Small intestine (tissue), 16 donors: ENCODE data around the gene BNIP2. TPM values are rescaled to one million over a fixed set of nuclear protein-coding genes. Genes with fewer than 3 reads are reported as not detected.

Experiments used
- DNase-seq, 2 donors: peaks; one replicate each; pipeline versions ENCODE4 v3.0.0 to v3.0.0-alpha.2; 2013
- FAIRE-seq: peaks from 2 replicates; lab custom pipeline; 2012; peaks lifted over from hg19 to GRCh38; lab: Jason Lieb, UNC
- H3K27ac ChIP-seq, 3 donors: one replicate each; pipeline ENCODE4 v1.5.1; 2013; ENCODE audit warnings: low read length in 2 of 3, mild to moderate bottlenecking in 2 of 3, control low read depth in 1 of 3, inconsistent platforms in 1 of 3, low read depth in 1 of 3, moderate library complexity in 1 of 3
- H3K27me3 ChIP-seq, 3 donors: one replicate each; pipeline ENCODE4 v1.6.1; 2013; ENCODE audit warnings: low read length in 3 of 3, inconsistent platforms in 1 of 3; ENCODE audit not compliant: control insufficient read depth in 3 of 3, insufficient read depth in 3 of 3
- H3K36me3 ChIP-seq, 3 donors: one replicate each; pipeline ENCODE4 v1.6.1; 2013; ENCODE audit warnings: low read length in 3 of 3, inconsistent platforms in 1 of 3, low read depth in 1 of 3, mild to moderate bottlenecking in 1 of 3, moderate library complexity in 1 of 3; ENCODE audit not compliant: control insufficient read depth in 3 of 3, insufficient read depth in 2 of 3
- H3K4me1 ChIP-seq, 3 donors: one replicate each; pipeline ENCODE4 v1.6.1; 2013; ENCODE audit warnings: low read length in 2 of 3, inconsistent platforms in 1 of 3, low read depth in 1 of 3, mild to moderate bottlenecking in 1 of 3, moderate library complexity in 1 of 3; ENCODE audit not compliant: control insufficient read depth in 3 of 3, insufficient read depth in 2 of 3
- H3K4me3 ChIP-seq, 3 donors: one replicate each; pipeline ENCODE4 v1.5.1; 2013; ENCODE audit warnings: low read length in 3 of 3, control low read depth in 1 of 3, inconsistent platforms in 1 of 3, low read depth in 1 of 3, mild to moderate bottlenecking in 1 of 3, moderate library complexity in 1 of 3
- H3K9me3 ChIP-seq, 2 donors: one replicate each; pipeline ENCODE4 v1.6.1; 2013; ENCODE audit warnings: low read depth in 1 of 2, low read length in 1 of 2; ENCODE audit not compliant: control insufficient read depth in 2 of 2, insufficient read depth in 1 of 2
- WGBS, 3 donors: extraction: QIAGEN DNeasy Blood & Tissue Kit; methylation state at CpG; one replicate each; pipeline ENCODE4 v1.1.7; 2013; 5-methylcytosine and 5-hydroxymethylcytosine counted together
- long read RNA-seq, 10 donors: transcript quantifications; one replicate each; lab custom pipeline, GENCODE V29; 2026
- polyA plus RNA-seq, 4 donors: library from polyadenylated mRNA; stranded (reverse) in 3 of 4; unstranded in 1 of 4; fragments of 200-250 nt in 3 of 4; fragments of 120-200 nt in 1 of 4; gene quantifications; one replicate each; pipeline versions ENCODE4 v1.2.1 to v1.2.3, GENCODE V29; 2013
- donor health status: healthy with polysubstance abuse.
- donor health status: control.
- donor health status: control.
- donor health status: Bipolar disorder and iron deficiency.
- donor health status: healthy.

BNIP2 gene
- 10 to 100 TPM; 26.7 to 58.2 (median 36.9) TPM for polyA plus RNA-seq
- long read RNA-seq, donor 1: 0 reads
- long read RNA-seq, donor 2, full-length matches to known transcripts: 5 of 5 reads
- long read RNA-seq, donor 2, partial matches to known transcripts: 0 of 5 reads
- long read RNA-seq, donor 2, other reads (novel, unspliced or antisense): 0 of 5 reads
- long read RNA-seq, donor 3, full-length matches to known transcripts: 9 of 9 reads
- long read RNA-seq, donor 3, partial matches to known transcripts: 0 of 9 reads
- long read RNA-seq, donor 3, other reads (novel, unspliced or antisense): 0 of 9 reads
- long read RNA-seq, donor 4: 0 reads
- long read RNA-seq, donor 5, partial matches to known transcripts: 0 of 2 reads
- long read RNA-seq, donor 5, other reads (novel, unspliced or antisense): 0 of 2 reads
- long read RNA-seq, donor 6, partial matches to known transcripts: 0 of 2 reads
- long read RNA-seq, donor 6, other reads (novel, unspliced or antisense): 0 of 2 reads
- long read RNA-seq, donor 7, full-length matches to known transcripts: 21 of 29 reads
- long read RNA-seq, donor 7, partial matches to known transcripts: 0 of 29 reads
- long read RNA-seq, donor 7, other reads (novel, unspliced or antisense): 8 of 29 reads
- long read RNA-seq, donor 8: 0 reads
- long read RNA-seq, donor 9, partial matches to known transcripts: 0 of 1 reads
- long read RNA-seq, donor 9, other reads (novel, unspliced or antisense): 0 of 1 reads
- long read RNA-seq, donor 10, full-length matches to known transcripts: 11 of 11 reads
- long read RNA-seq, donor 10, partial matches to known transcripts: 0 of 11 reads
- long read RNA-seq, donor 10, other reads (novel, unspliced or antisense): 0 of 11 reads

GRCh38 chr15:59688782-59689625 is at the start of gene BNIP2:
Gene BNIP2 (minus strand): TSS chr15:59689320. CDS start chr15:59682457, 6,863 bp downstream.
- FAIRE-seq: no peak
- H3K9me3 ChIP-seq: no peaks in the 10 kb centered on the region
- peaks cover 0 to 3% (median 3%) of the 10 kb centered on the region in 3 donors for H3K36me3 ChIP-seq
- H3K4me3 ChIP-seq: peak within 1 kb of the TSS; percentile 80 to 97 (median 91)
- DNase-seq: peak; percentile 95 to 100
- peak within 1 kb of the TSS; percentile 99 to 100 (median 100) for H3K27ac ChIP-seq
- 0 to 1% (median 0%) methylated on average over 66 to 78 of the region's 78 CpGs for WGBS, 3 donors
- peaks cover 5 to 12% (median 10%) of the 10 kb centered on the region in 3 donors for H3K4me1 ChIP-seq
- no peaks in the 10 kb centered on the region for H3K27me3 ChIP-seq

- DNase-seq (no peak), FAIRE-seq (no peak)
- Histone ChIP-seq H3K27me3 (peaks cover 0 to 5% (median 0%) of the 10 kb centered on the region in 3 donors), H3K9me3 (no peaks in the 10 kb centered on the region), H3K4me3 (no peak overlapping the region), H3K4me1 (peaks cover 0 to 4% (median 0%) of the 10 kb centered on the region in 3 donors), H3K36me3 (no peaks in the 10 kb centered on the region), H3K27ac (no peak overlapping the region)
- WGBS, 3 donors: 64 to 76% (median 69%) methylated on average over 7 of the region's 7 CpGs
These were observed 49.6 kb upstream of the BNIP2 start for GRCh38 chr15:59738676-59739075.

GRCh38 chr15:59736181-59736580 is 47.1 kb upstream of the BNIP2 start:
- WGBS, 3 donors: 79 to 80% (median 79%) methylated on average over 7 of the region's 7 CpGs
- Histone ChIP-seq H3K27me3 (peaks cover 0 to 2% (median 0%) of the 10 kb centered on the region in 3 donors), H3K4me1 (peaks cover 0 to 1% (median 0%) of the 10 kb centered on the region in 3 donors), H3K4me3 (no peak overlapping the region), H3K27ac (no peak overlapping the region), H3K9me3 (no peaks in the 10 kb centered on the region), H3K36me3 (no peaks in the 10 kb centered on the region)
- no peak for FAIRE-seq
- DNase-seq: no peak

GRCh38 chr15:59725151-59725486 is 36.0 kb upstream of the BNIP2 start:
- Histone ChIP-seq H3K4me3 (no peak overlapping the region), H3K9me3 (no peaks in the 10 kb centered on the region), H3K27ac (no peak overlapping the region), H3K4me1 (no peaks in the 10 kb centered on the region), H3K36me3 (no peaks in the 10 kb centered on the region), H3K27me3 (peaks cover 0 to 2% (median 2%) of the 10 kb centered on the region in 3 donors)
- WGBS, 3 donors: 10 to 23% (median 16%) methylated on average over 3 of the region's 3 CpGs
- FAIRE-seq (no peak), DNase-seq (no peak)

- no peaks in the 10 kb centered on the region for H3K27me3 ChIP-seq
- WGBS, 3 donors: 80 to 88% (median 83%) methylated on average over 7 of the region's 7 CpGs
- no peak overlapping the region for H3K4me3 ChIP-seq
- no peak for DNase-seq
- H3K27ac ChIP-seq: no peak overlapping the region
- H3K36me3 ChIP-seq: no peaks in the 10 kb centered on the region
- no peak for FAIRE-seq
- no peaks in the 10 kb centered on the region for H3K9me3 ChIP-seq
- H3K4me1 ChIP-seq: no peaks in the 10 kb centered on the region
These were observed 34.7 kb upstream of the BNIP2 start for GRCh38 chr15:59723687-59724346.

GRCh38 chr15:59722476-59722875 is 33.4 kb upstream of the BNIP2 start:
- no peaks in the 10 kb centered on the region for H3K27me3 ChIP-seq
- FAIRE-seq: no peak
- 69 to 84% (median 77%) methylated on average over 7 of the region's 7 CpGs for WGBS, 3 donors
- H3K27ac ChIP-seq: no peak overlapping the region
- no peaks in the 10 kb centered on the region for H3K4me1 ChIP-seq
- no peak for DNase-seq
- no peaks in the 10 kb centered on the region for H3K9me3 ChIP-seq
- H3K36me3 ChIP-seq: no peaks in the 10 kb centered on the region
- no peak overlapping the region for H3K4me3 ChIP-seq

- FAIRE-seq (no peak), DNase-seq (no peak)
- Histone ChIP-seq H3K27me3 (no peaks in the 10 kb centered on the region), H3K4me3 (no peak overlapping the region), H3K36me3 (no peaks in the 10 kb centered on the region), H3K9me3 (no peaks in the 10 kb centered on the region), H3K4me1 (no peaks in the 10 kb centered on the region), H3K27ac (no peak overlapping the region)
- 79 to 93% (median 85%) methylated on average over 7 of the region's 7 CpGs for WGBS, 3 donors
These were observed 32.9 kb upstream of the BNIP2 start for GRCh38 chr15:59722037-59722436.
